Caco-2 (cell line): ENCODE results near the gene C16orf54. TPM values are rescaled to one million over a fixed set of nuclear protein-coding genes. Genes with fewer than 3 reads are reported as not detected.

Source experiments
- BruUV-seq: library from RNA; stranded (reverse); fragments of 400-500 nt; replicated peaks from 2 replicates; lab custom pipeline; 2021; lab: Mats Ljungman, UMichigan
- CTCF ChIA-PET: fragments of 300-600 bp; sonication (Branson Sonifier 250); formaldehyde crosslinking; loops from one replicate; lab custom pipeline; 2022; ENCODE audit warnings: antibody characterized with exemption; lab: Charles Lee
- POLR2A ChIA-PET: fragments of 300-600 bp; sonication (Branson Sonifier 250); formaldehyde crosslinking; loops from one replicate; lab custom pipeline; 2022; ENCODE audit warnings: antibody characterized with exemption; lab: Charles Lee
- DNase-seq, 2 experiments: peaks; one replicate each; pipeline versions ENCODE4 v3.0.0 to v3.0.0-alpha.2; 2020 to 2022
- H3K27me3 ChIP-seq: replicated peaks from 2 replicates; pipeline ENCODE4 v1.6.0; 2011; ENCODE audit warnings: low read length; ENCODE audit not compliant: control insufficient read depth, insufficient read depth
- H3K36me3 ChIP-seq: 2 replicates; pipeline ENCODE4 v1.5.1; 2011; ENCODE audit warnings: low read length; ENCODE audit not compliant: control insufficient read depth, insufficient read depth
- H3K4me1 ChIP-seq: fragments of 250-450 bp; sonication (Bioruptor Pico); 2 replicates; pipeline ENCODE4 v1.5.1; 2020; ENCODE audit warnings: mild to moderate bottlenecking
- H3K4me3 ChIP-seq: 2 replicates; pipeline ENCODE4 v1.5.1; 2011; ENCODE audit warnings: low read depth, mild to moderate bottlenecking, control low read depth, low read length
- H3K9me3 ChIP-seq: fragments of 250-450 bp; sonication (Bioruptor Pico); 2 replicates; pipeline ENCODE4 v1.5.1; 2020; ENCODE audit warnings: mild to moderate bottlenecking, moderate library complexity
- H3K27ac Mint-ChIP-seq: one replicate; pipeline ENCODE4 v1.8.0; 2022; ENCODE audit warnings: mixed read lengths; ENCODE audit not compliant: unreplicated experiment
- H3K27me3 Mint-ChIP-seq: one replicate; pipeline ENCODE4 v1.8.0; 2022; ENCODE audit warnings: mixed read lengths; ENCODE audit not compliant: insufficient read depth, unreplicated experiment
- H3K36me3 Mint-ChIP-seq: one replicate; pipeline ENCODE4 v1.8.0; 2022; ENCODE audit warnings: mild to moderate bottlenecking, mixed read lengths; ENCODE audit not compliant: insufficient read depth, unreplicated experiment
- H3K4me1 Mint-ChIP-seq: one replicate; pipeline ENCODE4 v1.8.0; 2022; ENCODE audit warnings: low read depth, mixed read lengths; ENCODE audit not compliant: unreplicated experiment
- H3K4me3 Mint-ChIP-seq: one replicate; pipeline ENCODE4 v1.8.0; 2022; ENCODE audit warnings: mild to moderate bottlenecking, moderate library complexity, mixed read lengths; ENCODE audit not compliant: unreplicated experiment
- H3K9me3 Mint-ChIP-seq: one replicate; pipeline ENCODE4 v1.8.0; 2022; ENCODE audit warnings: mixed read lengths; ENCODE audit not compliant: unreplicated experiment
- intact Hi-C: fragments of 100-400 bp; cut with micrococcal nuclease; formaldehyde crosslinking; loops from one replicate; pipeline ENCODE4 v1.10.0; 2022; ENCODE audit not compliant: unreplicated experiment
- total RNA-seq: library from RNA; stranded (reverse); gene quantifications from 2 replicates; pipeline ENCODE4 v1.2.3, GENCODE V29; 2022
- TF ChIP-seq, protein P1 (sequence below), 2 experiments: fragments of 200-600 bp in 1 of 2; IDR thresholded peaks; 1 replicate in 1 of 2; 2 replicates in 1 of 2; pipeline versions ENCODE4 v1.5.1 to v1.8.0; 2011 to 2022; ENCODE audit warnings: antibody characterized with exemption in 1 of 2, control low read depth in 1 of 2, inconsistent platforms in 1 of 2, low read depth in 1 of 2, low read length in 1 of 2, mild to moderate bottlenecking in 1 of 2, moderate library complexity in 1 of 2; ENCODE audit not compliant: insufficient read depth in 1 of 2, severe bottlenecking in 1 of 2, unreplicated experiment in 1 of 2

Gene C16orf54
- total RNA-seq, 1 experiment from 2014 or later: not detected

GRCh38 chr16:29729116-29729521, 16.7 kb downstream of the C16orf54 start:
- BruUV-seq: no TSS peak
- POLR2A ChIA-PET: no interaction called here

GRCh38 chr16:29727452-29727851, 18.3 kb downstream of the C16orf54 start:
- no peak overlapping the region for H3K4me3 Mint-ChIP-seq
- no peaks in the 10 kb centered on the region for H3K27me3 ChIP-seq
- no peak for DNase-seq
- no peaks in the 10 kb centered on the region for H3K9me3 ChIP-seq
- TF ChIP-seq, protein P1, sequence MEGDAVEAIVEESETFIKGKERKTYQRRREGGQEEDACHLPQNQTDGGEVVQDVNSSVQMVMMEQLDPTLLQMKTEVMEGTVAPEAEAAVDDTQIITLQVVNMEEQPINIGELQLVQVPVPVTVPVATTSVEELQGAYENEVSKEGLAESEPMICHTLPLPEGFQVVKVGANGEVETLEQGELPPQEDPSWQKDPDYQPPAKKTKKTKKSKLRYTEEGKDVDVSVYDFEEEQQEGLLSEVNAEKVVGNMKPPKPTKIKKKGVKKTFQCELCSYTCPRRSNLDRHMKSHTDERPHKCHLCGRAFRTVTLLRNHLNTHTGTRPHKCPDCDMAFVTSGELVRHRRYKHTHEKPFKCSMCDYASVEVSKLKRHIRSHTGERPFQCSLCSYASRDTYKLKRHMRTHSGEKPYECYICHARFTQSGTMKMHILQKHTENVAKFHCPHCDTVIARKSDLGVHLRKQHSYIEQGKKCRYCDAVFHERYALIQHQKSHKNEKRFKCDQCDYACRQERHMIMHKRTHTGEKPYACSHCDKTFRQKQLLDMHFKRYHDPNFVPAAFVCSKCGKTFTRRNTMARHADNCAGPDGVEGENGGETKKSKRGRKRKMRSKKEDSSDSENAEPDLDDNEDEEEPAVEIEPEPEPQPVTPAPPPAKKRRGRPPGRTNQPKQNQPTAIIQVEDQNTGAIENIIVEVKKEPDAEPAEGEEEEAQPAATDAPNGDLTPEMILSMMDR (IDR thresholded peaks at IDR 0.05; ENCODE audit: insufficient read depth in 1 of 2, low read depth in 1 of 2, low read length in 1 of 2, severe bottlenecking in 1 of 2, unreplicated experiment in 1 of 2): no peak
- H3K27me3 Mint-ChIP-seq: no peaks in the 10 kb centered on the region
- BruUV-seq: no TSS peak
- ChIA-PET POLR2A (no interaction called here), CTCF (no interaction called here)
- intact Hi-C loops: loop anchor here (5.0 kb wide), 1 partner anchor 50 kb away; the partner anchor contains the start of gene ZG16
- no peaks in the 10 kb centered on the region for H3K36me3 Mint-ChIP-seq
- H3K9me3 Mint-ChIP-seq: no peaks in the 10 kb centered on the region
- H3K4me1 Mint-ChIP-seq: peaks cover 8% of the 10 kb centered on the region
- no peak overlapping the region for H3K27ac Mint-ChIP-seq
- H3K36me3 ChIP-seq: no peaks in the 10 kb centered on the region
- peaks cover 4% of the 10 kb centered on the region; the same call in 1 of the 2 replicates for H3K4me1 ChIP-seq
- no peak overlapping the region for H3K4me3 ChIP-seq

More at GRCh38 chr16:29729116-29729521, 16.7 kb downstream of the C16orf54 start:
- peak; percentile 43 to 49 for DNase-seq
- CTCF ChIA-PET: interaction anchor here (0.6 to 1.5 kb wide), 7 partner anchors 8 to 1532 kb away, joined by 3 to 12 read pairs (median 5); partner anchors contain the start of gene PAGR1
- Histone ChIP-seq H3K4me1 (peaks cover 4% of the 10 kb centered on the region; the same call in 1 of the 2 replicates), H3K36me3 (no peaks in the 10 kb centered on the region), H3K27me3 (no peaks in the 10 kb centered on the region), H3K4me3 (no peak overlapping the region), H3K9me3 (no peaks in the 10 kb centered on the region)
- H3K4me3 Mint-ChIP-seq: peak overlapping the region; percentile 52
- H3K9me3 Mint-ChIP-seq: no peaks in the 10 kb centered on the region
- H3K27ac Mint-ChIP-seq: no peak overlapping the region
- H3K36me3 Mint-ChIP-seq: no peaks in the 10 kb centered on the region
- peaks cover 8% of the 10 kb centered on the region for H3K4me1 Mint-ChIP-seq
- intact Hi-C loops: loop anchor here (1.0 to 5.0 kb wide), 2 partner anchors 48 to 61 kb away; partner anchors contain the start of genes KIF22 and ZG16
- TF ChIP-seq, protein P1 (IDR thresholded peaks at IDR 0.05; ENCODE audit: insufficient read depth in 1 of 2, low read depth in 1 of 2, low read length in 1 of 2, severe bottlenecking in 1 of 2, unreplicated experiment in 1 of 2): peak; percentile 66 to 72
- no peaks in the 10 kb centered on the region for H3K27me3 Mint-ChIP-seq

GRCh38 chr16:29726845-29727377, 18.9 kb downstream of the C16orf54 start:
- POLR2A ChIA-PET: no interaction called here
- no peaks in the 10 kb centered on the region for H3K27me3 ChIP-seq
- TF ChIP-seq, protein P1 (IDR thresholded peaks at IDR 0.05; ENCODE audit: insufficient read depth in 1 of 2, low read depth in 1 of 2, low read length in 1 of 2, severe bottlenecking in 1 of 2, unreplicated experiment in 1 of 2): no peak
- CTCF ChIA-PET: no interaction called here
- intact Hi-C loops: loop anchor here (5.0 kb wide), 1 partner anchor 50 kb away; the partner anchor contains the start of gene ZG16
- Mint-ChIP-seq H3K27ac (no peak overlapping the region), H3K9me3 (no peaks in the 10 kb centered on the region), H3K4me3 (no peak overlapping the region), H3K36me3 (no peaks in the 10 kb centered on the region), H3K27me3 (no peaks in the 10 kb centered on the region), H3K4me1 (peaks cover 8% of the 10 kb centered on the region)
- BruUV-seq: no TSS peak
- peaks cover 4% of the 10 kb centered on the region; the same call in 1 of the 2 replicates for H3K4me1 ChIP-seq
- H3K9me3 ChIP-seq: no peaks in the 10 kb centered on the region
- H3K36me3 ChIP-seq: no peaks in the 10 kb centered on the region
- H3K4me3 ChIP-seq: no peak overlapping the region
- no peak for DNase-seq
